PFSK-1 (cell line): ENCODE results near the gene POF1B.

Experiments used
- FOXP2 ChIP-seq: optimal IDR thresholded peaks from 2 replicates; pipeline ENCODE3; 2011; ENCODE audit warnings: borderline replicate concordance, control low read depth, inconsistent platforms; ENCODE audit not compliant: insufficient read depth; ENCODE audit errors: extremely low read length, extremely low read depth
- POLR2AphosphoS5 ChIP-seq: IDR thresholded peaks from 2 replicates; pipeline ENCODE4 v1.6.1; 2012; ENCODE audit warnings: low read depth, mild to moderate bottlenecking, control low read depth, low read length, moderate library complexity
- SIN3A ChIP-seq: IDR thresholded peaks from 2 replicates; pipeline ENCODE4 v1.6.1; 2012; ENCODE audit warnings: mild to moderate bottlenecking, low read length, moderate library complexity, borderline replicate concordance; ENCODE audit not compliant: insufficient read depth
- TAF1 ChIP-seq: IDR thresholded peaks from 2 replicates; pipeline ENCODE4 v1.6.1; 2012; ENCODE audit warnings: low read length, control low read depth, borderline replicate concordance; ENCODE audit not compliant: insufficient read depth
- TF ChIP-seq, protein P1 (sequence below), 2 experiments: IDR thresholded peaks; 2 replicates each; pipeline versions ENCODE4 v1.6.1 to v1.8.0; 2011 to 2012; ENCODE audit warnings: low read depth in 2 of 2, low read length in 2 of 2, control low read depth in 1 of 2, inconsistent platforms in 1 of 2, mild to moderate bottlenecking in 1 of 2, moderate library complexity in 1 of 2; ENCODE audit not compliant: insufficient read depth in 1 of 2

DNA sequence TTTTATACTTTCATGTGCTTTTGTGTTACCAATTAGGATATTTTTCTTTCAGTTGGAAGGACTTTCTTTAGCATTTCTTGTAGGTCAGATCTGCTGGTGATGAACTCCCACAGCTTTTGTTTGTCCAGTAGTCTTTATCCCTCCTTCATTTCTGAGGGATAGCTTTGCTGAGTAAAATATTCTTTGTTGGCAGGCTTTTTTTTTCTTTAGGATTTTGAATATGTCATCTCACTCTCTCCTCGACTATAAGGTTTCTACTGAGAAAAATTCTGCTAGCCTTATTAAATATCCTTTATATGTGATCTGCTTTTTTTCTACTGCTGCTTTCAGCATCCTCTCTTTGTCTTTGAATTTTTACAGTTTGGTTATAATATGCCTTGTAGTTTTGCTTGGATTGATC is 49.6 kb upstream of the POF1B start:
- TF ChIP-seq POLR2AphosphoS5 (no peak), SIN3A (no peak), TAF1 (no peak), FOXP2 (no peak)
- TF ChIP-seq, protein P1, sequence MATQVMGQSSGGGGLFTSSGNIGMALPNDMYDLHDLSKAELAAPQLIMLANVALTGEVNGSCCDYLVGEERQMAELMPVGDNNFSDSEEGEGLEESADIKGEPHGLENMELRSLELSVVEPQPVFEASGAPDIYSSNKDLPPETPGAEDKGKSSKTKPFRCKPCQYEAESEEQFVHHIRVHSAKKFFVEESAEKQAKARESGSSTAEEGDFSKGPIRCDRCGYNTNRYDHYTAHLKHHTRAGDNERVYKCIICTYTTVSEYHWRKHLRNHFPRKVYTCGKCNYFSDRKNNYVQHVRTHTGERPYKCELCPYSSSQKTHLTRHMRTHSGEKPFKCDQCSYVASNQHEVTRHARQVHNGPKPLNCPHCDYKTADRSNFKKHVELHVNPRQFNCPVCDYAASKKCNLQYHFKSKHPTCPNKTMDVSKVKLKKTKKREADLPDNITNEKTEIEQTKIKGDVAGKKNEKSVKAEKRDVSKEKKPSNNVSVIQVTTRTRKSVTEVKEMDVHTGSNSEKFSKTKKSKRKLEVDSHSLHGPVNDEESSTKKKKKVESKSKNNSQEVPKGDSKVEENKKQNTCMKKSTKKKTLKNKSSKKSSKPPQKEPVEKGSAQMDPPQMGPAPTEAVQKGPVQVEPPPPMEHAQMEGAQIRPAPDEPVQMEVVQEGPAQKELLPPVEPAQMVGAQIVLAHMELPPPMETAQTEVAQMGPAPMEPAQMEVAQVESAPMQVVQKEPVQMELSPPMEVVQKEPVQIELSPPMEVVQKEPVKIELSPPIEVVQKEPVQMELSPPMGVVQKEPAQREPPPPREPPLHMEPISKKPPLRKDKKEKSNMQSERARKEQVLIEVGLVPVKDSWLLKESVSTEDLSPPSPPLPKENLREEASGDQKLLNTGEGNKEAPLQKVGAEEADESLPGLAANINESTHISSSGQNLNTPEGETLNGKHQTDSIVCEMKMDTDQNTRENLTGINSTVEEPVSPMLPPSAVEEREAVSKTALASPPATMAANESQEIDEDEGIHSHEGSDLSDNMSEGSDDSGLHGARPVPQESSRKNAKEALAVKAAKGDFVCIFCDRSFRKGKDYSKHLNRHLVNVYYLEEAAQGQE (IDR thresholded peaks at IDR 0.05; ENCODE audit: insufficient read depth in 1 of 2, low read depth in 2 of 2, low read length in 2 of 2) = no peak
